Stimulated activated CD4-positive, alpha-beta T cell treated with anti-CD3 and anti-CD28 coated beads, Interleukin-4, amount 100 ng/mL, for 1 hour (primary cell): ENCODE measurements around the gene DESI1.
A peak's percentile ranks its signal among the peaks of the same experiment; 100 is the strongest.
"Not testable (repeated sequence)": the region's sequence is repeated elsewhere in the genome, so short reads cannot be mapped to it uniquely, and the experiment has no call there.

Source experiments
- DNase-seq: peaks from one replicate; pipeline ENCODE4 v3.0.0-alpha.2; 2020

DESI1 gene

GRCh38 chr22:41582694-41583093 is 38.1 kb downstream of the DESI1 start:
- DNase-seq: no peak

- DNase-seq: no peak
These were observed 40.9 kb downstream of the DESI1 start for GRCh38 chr22:41579997-41580355.

GRCh38 chr22:41579297-41579996 is 41.4 kb downstream of the DESI1 start:
- no peak for DNase-seq

GRCh38 chr22:41578818-41579217 is 42.0 kb downstream of the DESI1 start:
- DNase-seq: no peak

GRCh38 chr22:41578114-41578513 is 42.7 kb downstream of the DESI1 start:
- DNase-seq: no peak

- DNase-seq: peak; percentile 21
These were observed 44.0 kb downstream of the DESI1 start for GRCh38 chr22:41576877-41577276.

GRCh38 chr22:41575533-41575932 is 45.3 kb downstream of the DESI1 start:
- no peak for DNase-seq

- DNase-seq: no peak
These were observed 45.9 kb downstream of the DESI1 start for GRCh38 chr22:41574847-41575381.

- no peak for DNase-seq
These were observed 47.2 kb downstream of the DESI1 start for GRCh38 chr22:41573677-41574076.

- not testable (repeated sequence) for DNase-seq
These were observed 48.5 kb downstream of the DESI1 start for GRCh38 chr22:41572305-41572704.

- no peak for DNase-seq
These were observed 49.1 kb downstream of the DESI1 start for GRCh38 chr22:41571786-41572185.

- DNase-seq: no peak
These were observed 50.6 kb downstream of the DESI1 start for GRCh38 chr22:41570221-41570620.

GRCh38 chr22:41568811-41569210 is 52.0 kb downstream of the DESI1 start:
- no peak for DNase-seq

- DNase-seq: no peak
These were observed 53.4 kb downstream of the DESI1 start for GRCh38 chr22:41567512-41567768.

- DNase-seq: peak; percentile 9
These were observed 55.3 kb downstream of the DESI1 start for GRCh38 chr22:41565403-41566054.

- no peak for DNase-seq
These were observed 56.3 kb downstream of the DESI1 start for GRCh38 chr22:41564563-41564962.

- DNase-seq: no peak
These were observed 57.7 kb downstream of the DESI1 start for GRCh38 chr22:41563051-41563711.

GRCh38 chr22:41562461-41562860 is 58.4 kb downstream of the DESI1 start:
- no peak for DNase-seq

- DNase-seq: no peak
These were observed 59.1 kb downstream of the DESI1 start for GRCh38 chr22:41561788-41562187.

GRCh38 chr22:41561335-41561734 is 59.5 kb downstream of the DESI1 start:
- no peak for DNase-seq

- no peak for DNase-seq
These were observed 60.8 kb downstream of the DESI1 start for GRCh38 chr22:41560095-41560471.

- DNase-seq: not testable (repeated sequence)
These were observed 62.6 kb downstream of the DESI1 start for GRCh38 chr22:41558241-41558630.

- DNase-seq: peak; percentile 6
These were observed 63.2 kb downstream of the DESI1 start for GRCh38 chr22:41557401-41558240.
